Omental fat pad (tissue), 4 donors: ENCODE results near the gene PGRMC1. TPM values are rescaled to one million over a fixed set of nuclear protein-coding genes. Genes with fewer than 3 reads are reported as not detected.

ENCODE experiments used
- ATAC-seq: fragments of 150-250 bp; one replicate; pipeline ENCODE4 v1.9.1; 2016; ENCODE audit warnings: mild to moderate bottlenecking, moderate library complexity; ENCODE audit not compliant: low FRiP score
- DNase-seq: peaks from one replicate; pipeline ENCODE4 v3.0.0-alpha.2; 2019; ENCODE audit warnings: low spot score
- CTCF ChIP-seq, 3 donors: fragments of 450-650 bp; IDR thresholded peaks; one replicate each; pipeline ENCODE4 v1.5.1; 2016 to 2017; ENCODE audit warnings: antibody characterized with exemption in 3 of 3, mild to moderate bottlenecking in 3 of 3, moderate library complexity in 2 of 3
- total RNA-seq, 4 donors: library from RNA; depleted of rRNA; stranded (reverse); fragments of >200 nt; gene quantifications; one replicate each; pipeline ENCODE4 v1.1.0, GENCODE V29; 2016

The PGRMC1 gene
- total RNA-seq, 4 donors from 2014 or later: 130 to 296 (median 178) TPM

GRCh38 chrX:119222932-119223331 lies 13.2 kb upstream of the PGRMC1 start:
- ATAC-seq (no peak), DNase-seq (no peak)
- no peak for TF ChIP-seq CTCF (IDR thresholded peaks at IDR 0.05)

- no peak for DNase-seq
- no peak for TF ChIP-seq CTCF (IDR thresholded peaks at IDR 0.05)
- ATAC-seq: no peak
These were observed 12.3 kb upstream of the PGRMC1 start for GRCh38 chrX:119223783-119224182.

- no peak for TF ChIP-seq CTCF (IDR thresholded peaks at IDR 0.05)
- ATAC-seq (no peak), DNase-seq (no peak)
These were observed 9.6 kb upstream of the PGRMC1 start for GRCh38 chrX:119226446-119226845.

- no peak for DNase-seq
- peak; percentile 36 for ATAC-seq
- TF ChIP-seq CTCF (IDR thresholded peaks at IDR 0.05): no peak
These were observed 7.4 kb upstream of the PGRMC1 start for GRCh38 chrX:119228512-119229252.

GRCh38 chrX:119229253-119229615 lies 6.9 kb upstream of the PGRMC1 start:
- TF ChIP-seq CTCF (IDR thresholded peaks at IDR 0.05): no peak
- ATAC-seq (no peak), DNase-seq (no peak)

- DNase-seq (no peak), ATAC-seq (no peak)
- no peak for TF ChIP-seq CTCF (IDR thresholded peaks at IDR 0.05)
These were observed 5.2 kb upstream of the PGRMC1 start for GRCh38 chrX:119230850-119231249.

GRCh38 chrX:119231936-119232445 lies 4.1 kb upstream of the PGRMC1 start:
- no peak for DNase-seq
- no peak for ATAC-seq
- no peak for TF ChIP-seq CTCF (IDR thresholded peaks at IDR 0.05)
